Limb (tissue), 2 donors: ENCODE results near the gene SRD5A3.
"Not testable (repeated sequence)": the region's sequence is repeated elsewhere in the genome, so short reads cannot be mapped to it uniquely, and the experiment has no call there.

ENCODE experiments used
- DNase-seq, 2 donors: peaks; one replicate each; pipeline ENCODE4 v3.0.0-alpha.2; 2016; ENCODE audit errors: extremely low spot score in 2 of 2

Gene SRD5A3

DNA sequence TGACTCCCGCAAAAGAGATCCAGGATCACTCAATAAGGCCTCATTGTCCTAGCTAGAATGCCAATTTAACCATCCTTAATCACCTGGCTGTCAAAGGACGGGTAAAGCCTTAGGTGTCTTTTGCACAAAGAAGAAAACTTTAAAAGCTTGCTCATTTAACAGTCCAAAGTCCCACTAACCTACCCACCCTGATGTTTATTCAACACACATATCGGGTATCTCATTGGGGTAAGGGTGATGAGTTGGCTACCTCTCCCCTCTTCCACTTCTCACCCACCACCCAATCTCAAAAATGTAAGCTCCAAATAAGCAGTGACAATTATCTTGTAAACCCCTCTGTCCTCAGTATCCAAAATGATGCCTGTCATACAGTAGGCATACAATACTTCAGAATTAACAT is 988 bp upstream of the SRD5A3 start:
- DNase-seq = no peak

DNA sequence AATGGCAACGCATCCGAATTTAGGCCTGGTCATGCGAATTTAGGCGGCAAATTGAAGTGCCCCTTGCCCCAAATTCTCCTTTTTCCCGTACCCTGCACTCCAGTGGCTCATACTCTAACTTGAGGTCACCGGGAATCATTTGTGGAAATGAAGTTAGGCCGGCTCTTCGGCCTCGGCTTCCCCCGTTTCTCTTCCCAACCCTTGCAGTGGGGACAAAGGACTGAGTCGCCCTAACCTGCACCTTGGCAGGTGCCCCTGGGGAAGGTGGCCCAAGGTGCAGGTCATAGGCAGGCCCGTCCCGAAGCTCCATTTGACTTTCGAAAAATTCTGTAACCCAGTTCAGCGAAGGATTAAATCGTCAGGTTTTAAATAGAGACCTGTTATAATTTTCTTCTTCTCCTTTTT is 811 bp downstream of the SRD5A3 start:
- no peak for DNase-seq

GRCh38 chr4:55347610-55348228 is 1.7 kb downstream of the SRD5A3 start:
- no peak for DNase-seq

DNA sequence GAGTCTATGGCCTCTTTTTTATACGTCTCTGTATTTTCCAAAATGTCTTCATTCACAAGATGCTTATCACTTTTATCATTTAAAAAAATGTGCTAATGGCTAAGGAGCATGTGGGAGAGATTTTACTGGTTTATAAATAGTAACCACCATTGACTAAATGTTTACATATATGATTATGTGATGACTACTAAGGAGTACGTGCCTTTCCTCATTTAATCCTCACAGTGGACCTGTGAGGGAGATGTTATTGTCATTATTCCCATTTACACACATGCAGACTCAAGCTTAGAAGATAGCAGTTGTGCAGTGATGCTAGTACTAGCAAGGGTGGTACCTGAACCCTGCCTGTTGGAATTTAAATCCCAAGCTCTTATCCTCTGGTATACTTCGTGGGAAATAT is 2.4 kb downstream of the SRD5A3 start:
- no peak for DNase-seq

GRCh38 chr4:55350870-55351269 is 4.8 kb downstream of the SRD5A3 start:
- not testable (repeated sequence) for DNase-seq

- DNase-seq = no peak
Observed at GRCh38 chr4:55351824-55352223, 5.8 kb downstream of the SRD5A3 start.

GRCh38 chr4:55352726-55353125 is 6.7 kb downstream of the SRD5A3 start:
- no peak for DNase-seq

DNA sequence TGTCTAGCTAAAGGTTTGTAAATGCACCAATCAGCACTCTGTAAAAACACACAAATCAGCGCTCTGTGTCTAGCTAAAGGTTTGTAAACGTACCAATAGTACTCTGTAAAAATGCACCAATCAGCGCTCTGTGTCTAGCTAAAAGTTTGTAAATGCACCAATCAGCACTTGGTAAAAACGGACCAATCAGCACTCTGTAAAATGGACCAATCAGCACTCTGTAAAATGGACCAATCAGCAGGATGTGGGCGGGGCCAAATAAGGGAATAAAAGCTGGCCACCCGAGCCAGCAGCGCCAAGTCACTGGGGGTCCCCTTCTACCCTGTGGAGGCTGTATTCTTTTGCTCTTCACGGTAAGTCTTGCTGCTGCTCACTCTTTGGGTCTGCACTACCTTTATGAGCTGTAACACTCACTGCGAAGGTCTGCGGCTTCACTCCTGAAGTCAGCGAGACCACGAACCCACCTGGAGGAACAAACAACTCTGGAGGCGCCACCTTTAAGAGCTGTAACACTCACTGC is 7.2 kb downstream of the SRD5A3 start:
- not testable (repeated sequence) for DNase-seq

DNA sequence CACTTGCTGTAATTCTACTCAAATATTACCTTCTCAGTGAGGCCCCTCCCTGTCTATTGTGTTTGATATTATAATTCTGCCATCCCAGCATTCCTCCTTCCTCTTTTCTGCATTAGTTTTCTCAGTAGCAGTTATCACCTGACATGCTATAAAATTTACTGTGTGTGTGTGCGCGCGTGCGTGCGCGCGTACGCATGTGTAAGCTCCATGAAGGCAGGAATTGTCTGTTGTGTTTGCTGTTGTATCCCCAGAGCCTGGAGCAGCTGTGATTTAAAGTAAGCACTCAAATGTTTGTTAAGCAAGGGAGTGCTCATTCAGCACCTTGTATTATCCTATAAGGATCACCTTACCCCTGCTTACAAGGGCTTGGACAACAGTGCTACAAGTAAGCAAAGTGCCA is 8.6 kb downstream of the SRD5A3 start:
- no peak for DNase-seq

DNA sequence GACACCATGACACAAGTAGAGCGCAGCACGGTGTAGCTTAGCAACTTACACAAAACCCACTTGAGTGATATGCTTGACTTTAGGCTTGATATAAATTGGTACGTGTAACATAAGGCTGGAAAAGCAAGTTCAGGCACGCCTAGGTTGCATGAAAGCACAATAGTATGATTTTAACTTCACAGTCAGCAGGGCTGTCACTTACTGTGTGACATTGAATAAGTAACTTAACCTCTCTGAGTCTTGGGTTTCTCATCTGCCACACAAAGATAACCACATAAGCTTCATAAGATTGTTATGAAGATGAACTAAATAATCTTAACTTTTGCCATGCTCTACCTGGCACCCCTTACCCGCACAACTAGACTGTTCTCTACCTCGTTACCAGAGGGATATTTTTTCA is 9.5 kb downstream of the SRD5A3 start:
- DNase-seq = no peak

DNA sequence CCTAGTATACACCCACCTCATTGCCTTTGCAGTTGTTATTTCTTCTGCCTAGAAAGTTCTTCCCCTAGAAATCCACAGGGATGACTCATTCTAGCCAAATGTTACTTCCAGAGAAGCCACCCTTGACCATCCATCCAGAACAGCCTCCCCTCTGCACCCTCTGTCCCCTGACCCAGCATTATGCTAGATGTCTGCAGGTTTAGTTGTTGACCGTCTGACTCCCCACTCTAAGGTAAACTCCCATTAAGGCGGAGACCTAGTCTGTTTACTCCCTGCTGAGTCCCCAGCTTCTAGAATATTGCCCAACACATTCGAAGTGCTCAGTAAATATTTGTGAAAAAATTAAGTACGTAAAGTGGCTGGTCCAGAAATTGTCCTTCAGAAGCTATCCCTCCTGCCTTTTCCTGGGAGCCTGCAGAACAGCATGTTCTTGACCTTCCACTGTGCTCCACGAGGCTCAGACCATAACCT is 11.0 kb downstream of the SRD5A3 start:
- no peak for DNase-seq

DNA sequence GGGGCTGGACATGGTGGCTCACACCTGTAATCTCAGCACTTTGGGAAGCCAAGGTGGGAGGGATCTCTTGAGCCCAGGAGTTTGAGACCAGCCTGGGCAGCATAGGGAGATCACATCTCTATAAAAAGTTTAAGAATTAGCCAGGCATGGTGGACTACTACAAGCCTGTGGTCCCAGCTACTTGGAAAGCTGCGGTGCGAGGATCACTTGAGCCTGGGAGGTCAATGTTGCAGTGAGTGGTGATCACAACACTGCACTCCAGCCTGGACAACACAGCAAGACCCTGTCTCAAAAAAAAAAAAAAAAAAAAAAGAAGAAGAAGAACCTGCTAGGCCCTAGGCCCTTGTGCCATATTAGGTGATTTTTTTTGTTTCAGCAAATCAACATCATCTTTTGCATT is 12.2 kb downstream of the SRD5A3 start:
- no peak for DNase-seq

DNA sequence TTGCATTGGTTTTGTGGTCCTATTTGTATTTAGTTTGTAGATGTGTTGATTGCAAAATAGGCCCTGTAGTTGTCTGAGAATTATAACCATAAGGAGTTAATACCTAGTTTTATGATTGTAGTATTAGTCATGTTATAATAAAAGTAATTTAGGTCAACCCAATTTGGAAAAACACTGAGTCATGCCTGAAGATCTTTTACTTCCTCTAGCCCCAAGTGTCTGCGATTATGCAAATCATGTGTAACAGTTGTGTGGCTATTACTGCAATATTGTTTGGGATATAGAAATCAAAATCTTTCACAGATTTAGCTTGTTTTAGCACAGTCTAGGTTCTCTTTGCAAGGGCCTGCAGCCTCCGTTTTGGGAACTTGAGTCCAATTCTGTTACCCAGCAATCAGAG is 12.6 kb downstream of the SRD5A3 start:
- no peak for DNase-seq

DNA sequence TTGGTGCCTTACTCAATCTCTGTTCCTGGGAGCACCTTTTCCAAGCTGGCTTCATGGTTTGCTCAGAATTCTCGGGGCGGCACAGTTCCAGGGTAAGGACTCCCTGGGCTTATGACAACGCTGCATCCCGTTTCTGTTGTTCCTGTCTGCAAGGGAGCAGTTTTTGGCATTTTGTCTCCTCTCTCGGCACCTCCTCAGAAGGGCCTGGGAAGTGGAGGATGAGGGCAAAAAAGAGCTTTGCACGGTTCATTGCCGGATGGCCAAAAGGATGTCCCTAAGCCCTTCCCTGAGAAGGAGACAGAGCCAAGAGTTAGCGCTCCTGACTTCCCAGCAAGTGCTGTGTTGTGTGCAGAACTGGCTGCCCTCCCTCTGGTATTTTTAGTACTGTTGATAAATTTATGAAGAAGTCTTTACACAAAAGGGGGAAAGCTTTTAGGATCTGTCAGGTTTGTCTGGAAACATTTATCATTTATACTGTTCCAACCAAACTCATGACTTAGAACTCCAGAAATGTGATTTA is 13.4 kb downstream of the SRD5A3 start:
- DNase-seq = no peak

GRCh38 chr4:55362938-55363337 is 16.9 kb downstream of the SRD5A3 start:
- DNase-seq = not testable (repeated sequence)

DNA sequence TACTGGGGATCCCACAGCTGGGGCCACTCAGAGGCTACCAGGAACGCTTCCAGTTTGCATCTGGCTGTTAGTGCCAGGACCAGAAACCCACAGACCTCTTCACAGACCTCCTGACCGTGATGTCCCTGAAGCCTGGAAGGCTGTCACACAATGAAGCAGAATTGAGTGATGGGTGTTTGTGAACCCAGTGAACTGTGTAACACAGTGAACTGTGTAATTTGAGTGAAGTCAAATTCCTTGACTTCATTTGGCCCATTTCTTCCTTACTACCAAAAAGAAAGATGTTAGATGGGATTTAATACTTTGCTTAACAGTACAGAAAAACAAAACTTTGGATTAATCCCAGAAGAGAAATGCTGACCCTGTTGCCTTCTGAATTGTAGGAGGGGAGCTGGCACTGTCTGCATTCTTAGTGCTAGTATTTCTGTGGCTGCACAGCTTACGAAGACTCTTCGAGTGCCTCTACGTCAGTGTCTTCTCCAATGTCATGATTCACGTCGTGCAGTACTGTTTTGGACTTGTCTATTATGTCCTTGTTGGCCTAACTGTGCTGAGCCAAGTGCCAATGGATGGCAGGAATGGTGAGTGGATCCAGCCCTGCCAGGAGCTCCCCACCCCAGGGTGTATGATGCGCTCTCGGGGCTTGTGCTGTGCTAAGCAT is 17.8 kb downstream of the SRD5A3 start:
- DNase-seq = no peak

DNA sequence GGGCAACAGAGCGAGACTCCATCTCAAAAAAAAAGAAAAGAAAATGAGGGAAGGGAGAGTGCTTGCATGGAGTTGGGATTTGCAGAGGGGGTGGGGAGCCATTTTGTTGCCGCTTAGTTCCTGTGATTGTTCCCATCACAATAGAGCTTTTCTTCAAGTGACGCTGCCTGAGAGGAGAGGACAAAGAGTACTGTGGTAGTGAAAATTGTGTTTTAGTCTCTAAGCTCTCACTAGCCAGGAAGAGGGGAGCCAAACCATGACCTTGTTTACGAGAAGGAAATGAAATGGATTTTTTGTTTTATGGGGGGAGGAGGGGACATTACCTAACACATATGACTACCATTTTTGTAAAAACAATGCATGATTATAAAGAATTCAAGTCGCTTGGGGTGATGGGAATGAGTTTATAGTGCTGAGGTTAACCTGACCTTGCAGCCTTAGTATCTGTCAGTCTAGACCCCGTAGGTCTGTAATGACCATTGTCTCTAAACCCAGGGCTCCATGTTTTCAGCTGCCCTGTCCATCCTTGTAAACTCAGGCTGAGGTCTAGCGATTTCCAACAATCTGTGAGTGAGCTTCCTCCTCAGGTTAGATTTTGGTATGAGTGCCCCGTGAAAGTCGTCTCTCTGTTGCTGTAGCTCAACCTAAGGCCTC is 18.8 kb downstream of the SRD5A3 start:
- DNase-seq = no peak

- DNase-seq = no peak
Observed at GRCh38 chr4:55365345-55365728, 19.3 kb downstream of the SRD5A3 start.

DNA sequence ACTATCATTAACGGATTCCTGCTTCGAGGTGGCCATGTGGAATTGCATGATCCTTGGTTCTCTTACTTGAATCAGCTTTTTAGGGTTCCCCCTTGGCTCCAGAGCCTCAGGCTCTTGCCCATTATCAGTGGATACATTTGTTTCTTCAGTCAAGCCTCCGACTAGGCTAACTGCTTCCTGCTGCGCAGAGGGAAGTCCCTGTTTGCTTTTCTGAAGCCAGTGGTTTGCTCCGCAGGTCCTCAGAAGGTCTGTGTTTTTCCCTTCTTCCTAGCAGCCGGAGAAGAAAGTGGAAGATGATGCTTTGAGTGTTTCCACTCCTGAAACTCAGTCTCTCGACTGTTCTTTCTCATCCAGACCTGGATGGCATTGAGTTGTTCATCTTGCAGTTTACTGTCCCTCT is 20.6 kb downstream of the SRD5A3 start:
- DNase-seq = no peak

DNA sequence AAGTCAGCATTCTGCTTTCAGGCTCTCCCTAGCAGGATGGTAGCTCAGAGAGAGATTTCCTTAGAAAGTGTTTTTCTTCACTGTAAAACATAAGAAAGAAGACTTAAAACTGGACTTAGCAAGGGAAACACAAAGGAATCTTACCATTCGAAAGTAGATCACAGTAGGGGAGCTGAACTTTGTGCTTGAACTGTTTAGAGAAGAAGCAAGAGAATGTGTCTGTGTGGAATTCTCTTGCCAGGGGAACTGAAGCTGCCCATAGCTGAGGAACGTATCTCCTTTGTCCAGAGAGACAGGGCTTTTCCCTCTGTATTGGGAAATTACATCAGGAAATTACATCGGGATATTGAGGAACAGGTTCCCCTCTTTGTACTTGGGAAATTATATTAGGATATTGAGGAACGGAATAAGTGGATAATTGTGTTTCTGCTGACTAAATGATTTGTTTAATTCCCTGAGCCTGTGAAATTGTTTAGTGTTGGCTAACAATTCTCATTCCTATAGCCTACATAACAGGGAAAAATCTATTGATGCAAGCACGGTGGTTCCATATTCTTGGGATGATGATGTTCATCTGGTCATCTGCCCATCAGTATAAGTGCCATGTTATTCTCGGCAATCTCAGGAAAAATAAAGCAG is 21.2 kb downstream of the SRD5A3 start:
- no peak for DNase-seq

- no peak for DNase-seq
Observed at GRCh38 chr4:55369968-55370367, 23.9 kb downstream of the SRD5A3 start.

DNA sequence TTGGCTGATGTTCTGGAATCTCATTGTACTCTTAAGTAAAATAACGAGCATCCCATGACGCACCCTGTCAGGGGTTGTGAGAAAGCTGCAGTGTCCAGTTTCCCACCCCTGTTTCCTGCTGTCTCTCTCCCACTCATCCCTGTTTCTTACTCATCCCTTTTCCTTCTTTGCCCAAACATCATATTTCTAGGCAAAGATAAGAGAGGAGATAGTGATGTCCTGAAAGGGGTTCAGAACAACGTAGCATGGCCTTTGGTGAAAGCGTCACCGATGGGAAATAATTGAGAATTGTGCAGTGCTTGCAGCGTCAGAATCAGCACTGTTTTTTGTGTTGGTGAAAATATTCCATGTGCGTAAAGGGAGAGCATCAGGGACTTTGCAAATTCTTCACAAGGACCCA is 26.2 kb downstream of the SRD5A3 start:
- DNase-seq = no peak
